SK-N-SH treated with all-trans-retinoic acid at 6 μM for 48 hours (cell line): ENCODE measurements around the gene ARHGDIA.

Experiments
- ATAC-seq: fragments of 200-7000 bp; cut with Tn5 transposase; 3 replicates; pipeline ENCODE4 v1.9.1; 2020; ENCODE audit warnings: mild to moderate bottlenecking, moderate library complexity
- ARNTL ChIP-seq: fragments of 450-650 bp; formaldehyde crosslinking; IDR thresholded peaks from 2 replicates; pipeline ENCODE4 v1.5.0; 2020; ENCODE audit warnings: low read depth, mild to moderate bottlenecking, moderate library complexity, borderline replicate concordance
- BACH2 ChIP-seq: fragments of 250-450 bp; sonication (Bioruptor Pico); IDR thresholded peaks from 2 replicates; pipeline ENCODE4 v1.9.0; 2021; ENCODE audit warnings: mild to moderate bottlenecking, borderline replicate concordance
- CREB5 ChIP-seq: fragments of 250-450 bp; sonication (Bioruptor Pico); IDR thresholded peaks from 2 replicates; pipeline ENCODE4 v1.5.1; 2020; ENCODE audit warnings: low read depth, mild to moderate bottlenecking, moderate library complexity
- CSDC2 ChIP-seq: fragments of 250-450 bp; sonication (Bioruptor Pico); IDR thresholded peaks from 2 replicates; pipeline ENCODE4 v1.5.0; 2020; ENCODE audit warnings: mild to moderate bottlenecking, moderate library complexity
- CSRNP3 ChIP-seq: fragments of 250-450 bp; sonication (Bioruptor Pico); IDR thresholded peaks from 2 replicates; pipeline ENCODE4 v1.5.1; 2021; ENCODE audit warnings: mild to moderate bottlenecking, moderate library complexity
- ESRRG ChIP-seq: fragments of 250-450 bp; sonication (Bioruptor Pico); IDR thresholded peaks from 2 replicates; pipeline ENCODE4 v1.6.1; 2021; ENCODE audit warnings: mild to moderate bottlenecking
- ISL1 ChIP-seq: fragments of 250-450 bp; sonication (Bioruptor Pico); IDR thresholded peaks from 2 replicates; pipeline ENCODE4 v2.1.2; 2022; ENCODE audit warnings: mild to moderate bottlenecking, moderate library complexity
- PATZ1 ChIP-seq: fragments of 250-450 bp; sonication (Bioruptor Pico); IDR thresholded peaks from 2 replicates; pipeline ENCODE4 v1.8.0; 2020; ENCODE audit warnings: mild to moderate bottlenecking, moderate library complexity, borderline replicate concordance
- POU6F1 ChIP-seq: fragments of 250-450 bp; sonication (Bioruptor Pico); IDR thresholded peaks from 2 replicates; pipeline ENCODE4 v1.8.0; 2021; ENCODE audit warnings: low read depth, mild to moderate bottlenecking, moderate library complexity, borderline replicate concordance
- PPARA ChIP-seq: fragments of 250-450 bp; sonication (Bioruptor Pico); IDR thresholded peaks from 2 replicates; pipeline ENCODE4 v1.5.0; 2020; ENCODE audit warnings: mild to moderate bottlenecking, borderline replicate concordance
- RARB ChIP-seq: fragments of 250-450 bp; sonication (Bioruptor Pico); IDR thresholded peaks from 2 replicates; pipeline ENCODE4 v1.8.0; 2021; ENCODE audit warnings: mild to moderate bottlenecking, moderate library complexity
- TCF4 ChIP-seq: fragments of 250-450 bp; sonication (Bioruptor Pico); IDR thresholded peaks from 2 replicates; pipeline ENCODE4 v1.8.0; 2021; ENCODE audit warnings: mild to moderate bottlenecking, moderate library complexity, borderline replicate concordance
- TOX ChIP-seq: fragments of 250-450 bp; sonication (Bioruptor Pico); IDR thresholded peaks from 2 replicates; pipeline ENCODE4 v1.8.0; 2021; ENCODE audit warnings: mild to moderate bottlenecking, moderate library complexity, borderline replicate concordance
- ZC3H10 ChIP-seq: fragments of 250-450 bp; sonication (Bioruptor Pico); IDR thresholded peaks from 2 replicates; pipeline ENCODE4 v1.5.1; 2021; ENCODE audit warnings: mild to moderate bottlenecking, moderate library complexity
- ZFP3 ChIP-seq: fragments of 250-450 bp; sonication (Bioruptor Pico); IDR thresholded peaks from 2 replicates; pipeline ENCODE4 v1.5.0; 2020; ENCODE audit warnings: mild to moderate bottlenecking, moderate library complexity
- ZFP30 ChIP-seq: fragments of 450-650 bp; formaldehyde crosslinking; IDR thresholded peaks from 2 replicates; pipeline ENCODE4 v1.5.0; 2022; ENCODE audit warnings: mild to moderate bottlenecking, moderate library complexity
- ZNF565 ChIP-seq: fragments of 450-650 bp; formaldehyde crosslinking; conservative IDR thresholded peaks from 2 replicates; pipeline ENCODE4 v1.5.0; 2020; ENCODE audit warnings: low read depth, mild to moderate bottlenecking, moderate library complexity
- ZNF70 ChIP-seq: fragments of 450-650 bp; formaldehyde crosslinking; IDR thresholded peaks from 2 replicates; pipeline ENCODE4 v1.5.0; 2020; ENCODE audit warnings: mild to moderate bottlenecking, moderate library complexity
- ZNF8 ChIP-seq: fragments of 450-650 bp; formaldehyde crosslinking; IDR thresholded peaks from 2 replicates; pipeline ENCODE4 v1.5.0; 2020; ENCODE audit warnings: mild to moderate bottlenecking, moderate library complexity
- TF ChIP-seq, protein P1 (sequence below): fragments of 250-450 bp; sonication (Bioruptor Pico); IDR thresholded peaks from 2 replicates; pipeline ENCODE4 v1.5.0; 2020; ENCODE audit warnings: mild to moderate bottlenecking, moderate library complexity

ARHGDIA gene

GRCh38 chr17:81909966-81910839, 39.1 kb upstream of the ARHGDIA start (continued):
- TF ChIP-seq CREB5 (CRISPR knock-in tag), result no peak
- no peak for TF ChIP-seq RARB (CRISPR knock-in tag)

- no peak for ATAC-seq
- no peak for TF ChIP-seq CSDC2 (CRISPR knock-in tag)
- TF ChIP-seq TCF4 (CRISPR knock-in tag), result no peak
- no peak for TF ChIP-seq POU6F1 (CRISPR knock-in tag)
- TF ChIP-seq CREB5 (CRISPR knock-in tag), result no peak
- no peak for TF ChIP-seq ZNF565 (CRISPR knock-in tag)
- no peak for TF ChIP-seq BACH2 (CRISPR knock-in tag)
- TF ChIP-seq ZC3H10 (CRISPR knock-in tag), result no peak
- no peak for TF ChIP-seq PPARA (CRISPR knock-in tag)
Observed at GRCh38 chr17:81909231-81909630, 38.1 kb upstream of the ARHGDIA start.

DNA sequence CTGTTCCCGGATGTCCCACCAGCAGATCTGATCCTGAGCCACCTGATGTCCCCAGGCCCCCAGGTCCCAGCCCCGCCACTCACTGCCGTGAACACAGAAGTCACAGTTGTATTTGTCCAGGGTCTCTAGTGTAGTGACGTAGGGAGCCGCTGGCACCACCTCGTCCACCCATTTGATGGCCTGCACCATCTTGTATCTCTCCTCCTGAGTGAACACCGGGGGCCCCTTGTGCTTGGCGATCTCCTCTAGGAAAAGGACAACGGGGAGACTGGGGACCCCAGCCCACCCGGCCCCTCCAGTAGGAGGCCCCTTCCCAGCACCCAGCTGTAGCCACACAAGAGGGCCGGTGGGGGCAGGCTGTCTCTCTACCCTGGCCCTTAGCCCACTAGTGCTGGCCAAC, 37.7 kb upstream of the ARHGDIA start:
- no peak for TF ChIP-seq ESRRG
- TF ChIP-seq POU6F1 (CRISPR knock-in tag), result no peak
- TF ChIP-seq PPARA (CRISPR knock-in tag), result no peak
- TF ChIP-seq TCF4 (CRISPR knock-in tag), result no peak
- no peak for TF ChIP-seq ARNTL (CRISPR knock-in tag)
- TF ChIP-seq, protein P1, sequence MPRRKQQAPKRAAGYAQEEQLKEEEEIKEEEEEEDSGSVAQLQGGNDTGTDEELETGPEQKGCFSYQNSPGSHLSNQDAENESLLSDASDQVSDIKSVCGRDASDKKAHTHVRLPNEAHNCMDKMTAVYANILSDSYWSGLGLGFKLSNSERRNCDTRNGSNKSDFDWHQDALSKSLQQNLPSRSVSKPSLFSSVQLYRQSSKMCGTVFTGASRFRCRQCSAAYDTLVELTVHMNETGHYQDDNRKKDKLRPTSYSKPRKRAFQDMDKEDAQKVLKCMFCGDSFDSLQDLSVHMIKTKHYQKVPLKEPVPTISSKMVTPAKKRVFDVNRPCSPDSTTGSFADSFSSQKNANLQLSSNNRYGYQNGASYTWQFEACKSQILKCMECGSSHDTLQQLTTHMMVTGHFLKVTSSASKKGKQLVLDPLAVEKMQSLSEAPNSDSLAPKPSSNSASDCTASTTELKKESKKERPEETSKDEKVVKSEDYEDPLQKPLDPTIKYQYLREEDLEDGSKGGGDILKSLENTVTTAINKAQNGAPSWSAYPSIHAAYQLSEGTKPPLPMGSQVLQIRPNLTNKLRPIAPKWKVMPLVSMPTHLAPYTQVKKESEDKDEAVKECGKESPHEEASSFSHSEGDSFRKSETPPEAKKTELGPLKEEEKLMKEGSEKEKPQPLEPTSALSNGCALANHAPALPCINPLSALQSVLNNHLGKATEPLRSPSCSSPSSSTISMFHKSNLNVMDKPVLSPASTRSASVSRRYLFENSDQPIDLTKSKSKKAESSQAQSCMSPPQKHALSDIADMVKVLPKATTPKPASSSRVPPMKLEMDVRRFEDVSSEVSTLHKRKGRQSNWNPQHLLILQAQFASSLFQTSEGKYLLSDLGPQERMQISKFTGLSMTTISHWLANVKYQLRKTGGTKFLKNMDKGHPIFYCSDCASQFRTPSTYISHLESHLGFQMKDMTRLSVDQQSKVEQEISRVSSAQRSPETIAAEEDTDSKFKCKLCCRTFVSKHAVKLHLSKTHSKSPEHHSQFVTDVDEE, result no peak
- TF ChIP-seq ZNF70 (CRISPR knock-in tag), result no peak
- no peak for TF ChIP-seq CREB5 (CRISPR knock-in tag)
- no peak for TF ChIP-seq ZFP30 (CRISPR knock-in tag)
- TF ChIP-seq ISL1 (CRISPR knock-in tag), result no peak
- no peak for TF ChIP-seq ZNF565 (CRISPR knock-in tag)
- TF ChIP-seq BACH2 (CRISPR knock-in tag), result no peak
- no peak for TF ChIP-seq TOX
- no peak for TF ChIP-seq CSRNP3 (CRISPR knock-in tag)
- TF ChIP-seq ZNF8 (CRISPR knock-in tag), result no peak
- no peak for TF ChIP-seq PATZ1 (CRISPR knock-in tag)
- TF ChIP-seq ZFP3, result no peak
- TF ChIP-seq CSDC2 (CRISPR knock-in tag), result no peak
- ATAC-seq, result no peak
